GM23248 (cell line): ENCODE data around the gene GNB5.

Source experiments
- EZH2 ChIP-seq: fragments of 200-600 bp; sonication (generic); IDR thresholded peaks from 2 replicates; pipeline ENCODE4 v1.6.1; 2018; ENCODE audit warnings: antibody characterized with exemption, mild to moderate bottlenecking; ENCODE audit not compliant: insufficient read depth, poor library complexity, severe bottlenecking
- EZH2phosphoT487 ChIP-seq: fragments of 200-600 bp; sonication (generic); IDR thresholded peaks from 2 replicates; pipeline ENCODE4 v1.6.1; 2018; ENCODE audit warnings: antibody characterized with exemption, moderate library complexity, mild to moderate bottlenecking, low read depth; ENCODE audit not compliant: insufficient read depth

GRCh38 chr15:52114261-52115055 lies 76.7 kb downstream of the GNB5 start:
- TF ChIP-seq EZH2 = no peak
- TF ChIP-seq EZH2phosphoT487 = no peak
